HG03460 (cell line): ENCODE results near the gene TRAPPC1.

ENCODE experiments used
- ATAC-seq: cut with Tn5 transposase; IDR thresholded peaks from one replicate; pipeline ENCODE4 v1.9.1; 2021; ENCODE audit not compliant: unreplicated experiment

The TRAPPC1 gene

GRCh38 chr17:7943291-7943690 is 11.5 kb upstream of the TRAPPC1 start:
- no peak for ATAC-seq

- no peak for ATAC-seq
Observed at GRCh38 chr17:7940743-7941142, 9.0 kb upstream of the TRAPPC1 start.

DNA sequence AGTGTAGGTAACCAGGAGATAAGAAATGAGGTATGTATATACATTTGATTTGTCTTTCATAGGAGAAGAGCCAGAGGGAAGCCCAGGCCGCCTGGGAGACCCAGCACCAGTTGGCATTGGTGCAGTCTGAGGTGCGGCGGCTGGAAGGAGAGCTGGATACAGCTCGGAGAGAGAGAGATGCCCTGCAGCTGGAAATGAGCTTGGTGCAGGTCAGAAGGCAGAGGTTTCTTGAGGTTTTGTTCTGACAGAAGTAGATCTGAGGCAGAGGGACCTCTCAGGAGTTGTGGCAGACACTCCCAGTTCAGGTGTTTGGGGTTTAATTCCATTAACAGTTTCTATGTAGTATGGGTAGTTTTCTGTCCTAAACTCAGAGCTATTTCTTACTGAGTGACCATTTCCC is 8.3 kb upstream of the TRAPPC1 start:
- ATAC-seq: no peak

DNA sequence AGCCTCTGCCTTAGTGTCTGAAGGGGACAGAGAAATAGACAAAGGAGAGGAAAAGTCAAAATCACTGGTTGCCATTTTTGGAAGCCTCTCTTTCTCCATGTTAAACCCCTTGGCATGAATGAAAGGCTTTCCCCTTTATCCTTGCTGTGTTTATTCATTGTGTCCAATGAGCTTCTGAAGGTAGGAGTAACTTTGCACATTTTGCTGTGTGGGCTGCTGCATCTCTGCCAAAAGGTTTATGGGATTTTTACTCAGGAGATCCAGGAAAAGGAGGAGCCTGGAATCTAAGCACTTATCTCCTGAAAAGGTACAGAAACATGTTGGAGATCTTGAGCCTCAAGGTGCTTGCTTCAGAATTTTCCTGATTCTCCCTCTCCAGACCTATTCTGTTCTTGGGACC is 4.1 kb upstream of the TRAPPC1 start:
- no peak for ATAC-seq

DNA sequence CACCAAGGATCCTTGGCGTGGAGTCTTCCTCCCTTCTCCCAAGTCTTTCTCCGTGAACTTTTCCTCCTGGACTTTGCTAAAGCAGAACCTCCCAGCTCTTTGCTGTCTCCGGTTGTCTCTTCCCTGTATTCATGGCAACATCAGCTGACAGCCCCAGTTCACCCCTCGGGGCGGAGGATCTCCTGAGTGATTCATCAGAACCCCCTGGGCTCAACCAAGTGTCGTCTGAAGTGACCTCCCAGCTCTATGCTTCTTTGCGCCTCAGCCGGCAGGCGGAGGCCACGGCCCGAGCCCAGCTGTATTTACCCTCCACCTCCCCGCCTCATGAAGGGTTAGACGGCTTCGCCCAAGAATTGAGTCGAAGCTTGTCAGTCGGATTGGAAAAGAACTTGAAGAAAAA is 1.2 kb upstream of the TRAPPC1 start:
- ATAC-seq: no peak

GRCh38 chr17:7932483-7932891 is 741 bp upstream of the TRAPPC1 start:
- ATAC-seq: peak; percentile 20

DNA sequence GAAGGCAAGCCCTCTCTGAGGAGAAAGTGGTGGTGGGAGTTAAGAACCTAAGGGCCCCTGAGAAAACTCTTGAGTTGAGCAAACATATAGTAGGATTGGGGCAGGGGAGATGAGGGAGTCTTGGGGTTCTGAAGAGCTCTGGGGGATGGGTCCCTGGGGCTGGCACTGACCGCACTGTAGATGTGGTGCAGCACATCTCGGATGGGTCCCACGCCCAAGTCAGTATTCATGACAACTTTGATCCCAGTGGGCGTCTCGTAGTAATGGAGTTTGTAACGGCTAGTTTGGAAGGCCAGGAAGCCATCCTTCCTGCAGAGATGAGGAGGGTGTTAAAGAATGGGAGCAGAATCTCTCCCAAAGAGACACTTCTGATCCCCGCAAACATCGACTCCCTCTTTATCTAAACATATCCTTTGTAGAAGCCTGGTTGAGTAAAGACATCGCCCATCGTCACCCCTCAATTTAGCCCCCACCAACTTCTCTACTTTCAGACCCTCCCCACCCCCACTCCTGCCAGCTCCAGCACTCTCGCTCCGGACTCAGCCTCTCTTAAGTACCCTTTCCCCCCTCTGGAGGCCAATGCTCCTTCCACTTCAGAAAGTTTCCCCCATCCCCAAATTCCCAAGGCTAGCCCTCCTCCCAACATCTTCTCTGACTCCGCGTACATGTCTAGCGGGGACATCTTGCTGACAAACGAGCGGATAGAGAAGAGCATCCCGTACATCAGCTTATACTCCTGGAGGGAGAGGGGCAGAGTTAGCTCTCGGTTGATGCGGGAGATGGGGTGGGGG is 710 bp downstream of the TRAPPC1 start:
- no peak for ATAC-seq

GRCh38 chr17:7929158-7930023 is 2.4 kb downstream of the TRAPPC1 start, which contains the start of gene KCNAB3:
KCNAB3 (minus strand) TSS chr17:7929856; CDS start chr17:7929435, 421 bp downstream.
- no peak for ATAC-seq

DNA sequence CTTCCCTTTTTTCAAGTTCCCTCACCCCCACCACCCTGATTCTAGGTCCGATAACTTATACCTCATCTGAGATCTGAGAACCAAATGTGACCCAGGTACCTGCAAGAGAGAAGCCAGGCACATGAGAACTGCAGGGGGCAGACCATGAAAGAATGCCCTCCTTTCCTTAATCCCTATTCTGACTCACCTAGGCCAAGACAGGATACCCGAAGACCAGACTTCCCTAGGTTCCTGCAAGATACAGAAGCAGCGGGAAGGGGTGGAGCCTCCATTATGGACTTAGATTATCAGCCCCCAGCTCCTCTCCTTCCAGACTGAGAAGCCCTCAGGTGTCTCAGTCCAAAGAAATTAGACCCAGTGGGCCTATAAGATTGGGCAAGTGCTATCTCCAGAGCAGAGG is 4.2 kb downstream of the TRAPPC1 start:
- no peak for ATAC-seq

GRCh38 chr17:7922845-7923628 is 8.7 kb downstream of the TRAPPC1 start:
- no peak for ATAC-seq

- no peak for ATAC-seq
Observed at GRCh38 chr17:7922269-7922844, 9.4 kb downstream of the TRAPPC1 start.

DNA sequence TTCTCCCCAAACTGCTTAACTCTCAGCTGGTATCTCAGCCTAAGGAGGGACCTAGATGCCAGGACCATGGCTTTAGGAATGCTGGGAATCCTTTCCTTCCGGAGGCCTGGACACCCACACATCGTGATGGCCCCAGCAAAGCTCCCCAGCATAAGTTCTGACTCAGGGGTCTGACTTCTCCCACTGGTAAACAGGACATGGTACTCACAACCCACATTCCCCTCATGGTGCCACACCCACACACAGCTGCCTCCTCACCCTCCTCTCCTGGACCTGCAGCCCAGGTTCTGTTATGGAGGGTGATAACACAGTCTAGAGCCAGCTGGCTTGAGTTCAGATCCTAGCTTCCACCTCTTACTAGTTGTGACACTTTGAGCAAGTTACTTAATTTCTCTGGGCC is 14.9 kb downstream of the TRAPPC1 start:
- ATAC-seq: no peak

GRCh38 chr17:7916385-7916682 is 15.4 kb downstream of the TRAPPC1 start:
- no peak for ATAC-seq

GRCh38 chr17:7915611-7916384 is 15.9 kb downstream of the TRAPPC1 start, which contains the start of gene RNF227:
RNF227 (minus strand) TSS chr17:7916289; CDS start chr17:7916195, 94 bp downstream.
- ATAC-seq: peak; percentile 67

DNA sequence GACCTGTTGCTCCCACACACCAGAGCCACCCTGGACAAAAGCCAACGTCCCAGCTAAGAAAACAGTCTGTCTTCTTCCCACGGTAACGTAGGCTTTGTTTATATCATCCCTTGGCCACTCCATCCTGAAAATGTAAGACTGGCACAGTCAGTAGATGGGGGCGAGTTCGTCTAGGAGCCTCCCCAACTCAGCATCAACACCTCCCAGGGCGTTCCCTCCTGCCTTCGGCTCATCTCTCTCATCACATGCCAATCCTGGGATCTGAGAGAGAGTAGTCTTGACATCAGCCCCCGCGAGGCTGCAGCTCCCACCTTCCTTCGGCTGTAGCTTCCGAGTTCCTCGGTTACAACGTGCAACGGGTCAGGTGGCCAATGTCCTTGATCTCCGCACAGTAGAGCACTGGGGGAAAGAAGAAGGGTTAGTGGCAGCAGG is 16.6 kb downstream of the TRAPPC1 start:
- ATAC-seq: peak; percentile 10

- ATAC-seq: no peak
Observed at GRCh38 chr17:7912927-7913524, 18.7 kb downstream of the TRAPPC1 start.

- ATAC-seq: no peak
Observed at GRCh38 chr17:7911116-7911515, 20.6 kb downstream of the TRAPPC1 start.

DNA sequence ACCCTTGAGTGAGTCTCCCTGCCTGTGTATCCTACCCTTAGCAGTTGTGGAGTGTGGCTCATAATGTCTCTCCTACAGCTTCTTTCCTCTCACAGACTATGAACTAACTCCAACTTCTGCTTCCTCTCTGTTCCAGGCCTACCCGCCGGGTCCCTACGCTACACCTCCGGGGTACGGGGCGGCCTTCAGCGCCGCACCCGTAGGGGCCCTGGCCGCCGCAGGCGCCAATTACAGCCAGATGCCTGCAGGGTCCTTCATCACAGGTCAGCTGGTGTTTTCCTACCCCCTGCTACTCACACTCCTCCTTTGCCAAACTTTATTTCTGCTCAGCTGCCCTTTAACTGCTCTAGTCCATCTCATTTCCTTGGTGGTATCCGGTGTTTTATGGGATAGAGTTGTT is 21.0 kb downstream of the TRAPPC1 start:
- no peak for ATAC-seq

GRCh38 chr17:7910281-7910680 is 21.5 kb downstream of the TRAPPC1 start:
- no peak for ATAC-seq

DNA sequence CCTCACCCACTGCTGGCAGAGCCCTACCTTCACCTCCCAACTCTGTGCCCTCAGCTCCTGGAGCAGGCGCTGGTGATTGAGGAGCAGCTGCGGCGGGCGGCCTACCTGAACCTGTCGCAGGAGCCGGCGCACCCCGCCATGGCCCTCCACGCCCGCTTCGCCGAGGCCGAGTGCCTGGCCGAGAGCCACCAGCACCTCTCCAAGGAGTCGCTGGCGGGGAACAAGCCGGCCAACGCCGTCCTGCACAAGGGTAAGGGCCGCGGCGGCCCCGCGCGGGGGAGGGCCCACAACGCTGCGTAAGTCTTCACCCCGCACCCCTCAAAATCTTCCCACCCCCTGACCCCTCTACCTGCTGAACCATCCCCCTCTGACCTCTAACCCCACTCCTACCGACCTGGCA is 22.7 kb downstream of the TRAPPC1 start:
- ATAC-seq: no peak
